GM18519 (cell line): Measurements from ENCODE around the gene WDR77.

Experiments used
- ATAC-seq: cut with Tn5 transposase; IDR thresholded peaks from one replicate; pipeline ENCODE4 v1.9.1; 2021; ENCODE audit warnings: mild to moderate bottlenecking, moderate library complexity; ENCODE audit not compliant: unreplicated experiment, low FRiP score

WDR77 gene

GRCh38 chr1:111470596-111470995, 21.5 kb upstream of the WDR77 start:
- no peak for ATAC-seq

GRCh38 chr1:111469539-111469938, 20.5 kb upstream of the WDR77 start:
- ATAC-seq = no peak

- ATAC-seq = no peak
These were observed 19.7 kb upstream of the WDR77 start for GRCh38 chr1:111468717-111469100.

- no peak for ATAC-seq
These were observed 19.0 kb upstream of the WDR77 start for GRCh38 chr1:111467865-111468716.

- no peak for ATAC-seq
These were observed 17.4 kb upstream of the WDR77 start for GRCh38 chr1:111466480-111466879.

GRCh38 chr1:111465754-111466153, 16.7 kb upstream of the WDR77 start:
- no peak for ATAC-seq

- ATAC-seq = no peak
These were observed 14.1 kb upstream of the WDR77 start for GRCh38 chr1:111463029-111463683.

- ATAC-seq = no peak
These were observed 13.4 kb upstream of the WDR77 start for GRCh38 chr1:111462370-111463028.

- ATAC-seq = no peak
These were observed 12.7 kb upstream of the WDR77 start for GRCh38 chr1:111461765-111462164.

GRCh38 chr1:111455642-111456031, 6.6 kb upstream of the WDR77 start:
- ATAC-seq = no peak

GRCh38 chr1:111454859-111455641, 6.0 kb upstream of the WDR77 start:
- no peak for ATAC-seq

- ATAC-seq = no peak
These were observed 4.7 kb upstream of the WDR77 start for GRCh38 chr1:111453706-111454105.

- no peak for ATAC-seq
These were observed 3.5 kb upstream of the WDR77 start for GRCh38 chr1:111452581-111452980.

- ATAC-seq = no peak
These were observed 1.1 kb upstream of the WDR77 start for GRCh38 chr1:111450185-111450584.

- ATAC-seq = no peak
These were observed 604 bp upstream of the WDR77 start for GRCh38 chr1:111449703-111450017.

GRCh38 chr1:111448482-111448917, 556 bp downstream of the WDR77 start:
- no peak for ATAC-seq

- ATAC-seq = no peak
These were observed 1.8 kb downstream of the WDR77 start for GRCh38 chr1:111446967-111447892.

- no peak for ATAC-seq
These were observed 2.5 kb downstream of the WDR77 start for GRCh38 chr1:111446546-111446945.

- no peak for ATAC-seq
These were observed 5.0 kb downstream of the WDR77 start for GRCh38 chr1:111444031-111444430.

- ATAC-seq = no peak
These were observed 6.6 kb downstream of the WDR77 start for GRCh38 chr1:111442457-111442856.
